ENCODE measurements around the gene ATG7.
"Not testable (repeated sequence)": the region's sequence is repeated elsewhere in the genome, so short reads cannot be mapped to it uniquely, and the experiment has no call there.

ATG7 gene

GRCh38 chr3:11465744-11466616 lies 193.8 kb downstream of the ATG7 start:
- DNase-seq (ENCODE audit: low read depth in 2 of 2), result no peak

GRCh38 chr3:11467875-11468274 lies 195.7 kb downstream of the ATG7 start:
- DNase-seq (ENCODE audit: low read depth in 2 of 2), result no peak

- DNase-seq (ENCODE audit: low read depth in 2 of 2), result no peak
These were observed 198.0 kb downstream of the ATG7 start for GRCh38 chr3:11470031-11470853.

GRCh38 chr3:11475324-11475723 lies 203.1 kb downstream of the ATG7 start:
- DNase-seq (ENCODE audit: low read depth in 2 of 2), result no peak

- DNase-seq (ENCODE audit: low read depth in 2 of 2), result no peak
These were observed 204.5 kb downstream of the ATG7 start for GRCh38 chr3:11476735-11477144.

DNA sequence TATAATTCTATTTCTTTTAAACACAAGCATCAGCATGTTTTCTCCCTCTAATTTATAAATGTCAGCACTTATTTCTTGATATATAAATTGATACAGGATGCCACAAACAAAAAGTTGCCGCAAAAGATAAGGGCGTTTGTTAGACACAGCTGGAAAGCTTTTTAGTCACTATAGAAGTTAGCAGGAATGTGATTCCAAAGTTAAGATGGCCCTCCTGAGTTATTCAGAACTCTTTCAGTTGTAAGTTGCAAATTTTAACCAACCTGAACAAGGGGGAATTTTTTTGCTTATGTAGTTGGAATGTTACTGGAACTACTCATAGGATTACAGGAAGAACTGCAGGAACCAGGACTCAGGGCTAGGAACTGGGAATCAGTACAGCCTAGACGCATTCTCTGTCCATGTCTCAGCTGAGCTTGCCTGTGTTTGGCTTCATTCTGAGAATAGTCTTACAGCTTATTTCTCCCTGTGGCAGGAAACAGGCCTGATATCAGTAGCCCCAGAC lies 205.3 kb downstream of the ATG7 start:
- DNase-seq (ENCODE audit: low read depth in 2 of 2), result no peak

DNA sequence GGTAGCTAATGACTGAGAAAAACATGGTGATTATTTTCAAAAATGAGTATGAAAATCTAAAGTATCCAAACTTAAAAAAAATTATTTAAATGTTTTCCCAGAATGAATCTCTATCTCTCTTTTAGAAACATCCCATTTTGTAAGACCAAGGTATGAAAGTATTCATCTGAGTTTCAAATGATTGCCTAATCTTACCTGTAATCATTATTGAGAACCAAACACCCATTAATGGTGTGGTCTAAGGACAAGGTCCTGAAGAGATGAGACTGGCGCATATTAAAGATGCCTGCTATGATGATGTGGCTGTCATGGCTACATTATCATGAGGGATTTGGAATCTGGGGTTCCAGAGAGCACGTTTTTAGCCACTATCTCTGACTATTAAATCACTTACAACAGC lies 206.0 kb downstream of the ATG7 start:
- no peak for DNase-seq (ENCODE audit: low read depth in 2 of 2)

DNA sequence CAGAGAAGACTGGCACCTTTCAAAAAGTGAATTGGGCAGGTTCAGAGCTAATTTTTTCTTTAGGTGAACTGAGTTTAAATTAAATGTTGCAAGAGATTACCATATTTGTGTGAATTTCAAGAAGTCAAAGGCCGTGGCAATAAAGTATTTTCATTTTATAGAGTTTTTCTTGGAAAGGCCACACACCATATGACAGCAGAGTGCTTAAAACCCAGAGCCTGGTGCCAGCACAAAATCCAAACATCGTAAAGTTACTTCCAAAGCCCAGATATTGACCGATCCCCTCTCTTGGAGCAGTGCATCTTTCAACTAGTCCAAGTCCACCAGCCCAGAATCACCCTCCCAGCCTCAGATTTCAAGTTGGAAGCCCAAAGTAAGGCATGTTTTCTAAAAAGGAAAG lies 207.0 kb downstream of the ATG7 start:
- DNase-seq (ENCODE audit: low read depth in 2 of 2), result no peak

GRCh38 chr3:11480663-11481298 lies 208.6 kb downstream of the ATG7 start:
- no peak for DNase-seq (ENCODE audit: low read depth in 2 of 2)

DNA sequence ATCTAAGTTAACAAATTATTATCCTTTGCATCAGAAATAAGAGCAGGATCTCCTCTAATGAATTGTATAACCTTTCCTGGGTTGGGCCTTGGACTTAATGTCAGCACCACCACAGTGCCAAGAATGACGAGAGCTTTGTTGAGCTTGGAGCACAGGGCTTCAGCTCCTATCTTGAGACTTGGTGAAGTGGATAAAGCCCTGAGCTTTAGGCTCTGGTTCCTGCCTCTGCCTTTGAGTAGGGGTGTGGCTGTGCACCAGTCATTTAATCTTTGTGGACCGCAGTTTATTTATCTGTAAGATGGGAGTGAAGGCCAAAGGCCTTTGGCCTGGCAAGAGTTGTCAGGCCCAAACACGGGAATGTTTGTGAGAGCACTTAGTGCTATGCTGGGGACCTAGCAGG lies 209.4 kb downstream of the ATG7 start:
- DNase-seq (ENCODE audit: low read depth in 2 of 2), result no peak

GRCh38 chr3:11482021-11482420 lies 209.8 kb downstream of the ATG7 start:
- DNase-seq (ENCODE audit: low read depth in 2 of 2), result no peak

DNA sequence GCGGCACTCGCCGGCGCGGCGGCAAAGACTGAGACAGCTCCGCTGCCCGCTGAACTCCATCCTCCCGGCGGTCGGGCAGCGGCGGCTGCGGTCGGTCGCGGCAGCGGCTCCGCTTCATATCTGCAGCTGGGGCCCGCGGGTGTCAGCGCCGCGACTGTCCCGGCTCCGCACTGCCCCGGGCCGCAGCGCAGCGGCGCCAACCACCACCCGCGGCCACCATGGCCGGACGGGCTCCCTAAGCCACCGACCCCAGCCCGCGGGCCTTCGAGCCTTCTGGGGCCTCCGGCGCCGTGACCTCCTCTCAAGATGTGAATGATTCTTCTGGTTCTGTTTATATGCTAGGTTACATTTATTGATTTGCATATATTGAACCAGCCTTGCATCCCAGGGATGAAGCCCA lies 216.2 kb downstream of the ATG7 start:
- DNase-seq (ENCODE audit: low read depth in 2 of 2), result not testable (repeated sequence)

DNA sequence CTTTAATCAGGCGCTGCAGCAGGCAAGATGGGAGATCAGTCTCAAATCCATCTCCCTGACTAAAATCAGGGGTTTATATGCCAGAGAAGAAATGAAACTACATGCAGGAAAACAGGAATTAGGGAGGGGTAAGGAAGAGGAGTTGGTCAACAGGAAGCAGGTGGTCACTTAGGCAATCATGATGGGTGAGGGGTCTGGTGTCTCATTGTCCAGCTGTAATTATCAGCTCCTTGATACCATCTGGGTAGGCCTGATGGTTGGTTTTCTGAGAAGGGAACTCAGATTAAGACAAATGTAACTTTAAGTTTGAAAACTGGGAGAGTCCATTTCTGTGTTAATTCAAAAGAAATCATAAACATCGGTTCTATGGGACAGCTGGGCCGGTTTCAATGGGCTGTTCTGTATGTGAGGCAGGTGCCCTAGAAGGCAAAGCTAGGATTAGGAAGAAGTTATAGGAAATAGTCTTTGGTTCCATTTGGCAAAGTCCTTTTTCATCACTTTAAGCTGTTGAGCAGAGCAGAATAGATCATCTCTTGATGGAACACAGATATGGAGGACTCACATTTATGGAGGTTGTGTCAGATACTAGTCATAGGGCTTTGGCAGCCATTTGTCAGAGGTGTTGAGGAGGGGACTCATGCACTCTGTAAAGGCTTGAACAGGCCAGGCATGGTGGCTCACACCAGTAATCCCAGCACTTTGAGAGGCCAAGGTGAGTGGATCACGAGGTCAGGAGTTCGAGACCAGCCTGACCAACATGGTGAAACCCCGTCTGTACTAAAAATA lies 222.1 kb downstream of the ATG7 start:
- no peak for DNase-seq (ENCODE audit: low read depth in 2 of 2)

DNA sequence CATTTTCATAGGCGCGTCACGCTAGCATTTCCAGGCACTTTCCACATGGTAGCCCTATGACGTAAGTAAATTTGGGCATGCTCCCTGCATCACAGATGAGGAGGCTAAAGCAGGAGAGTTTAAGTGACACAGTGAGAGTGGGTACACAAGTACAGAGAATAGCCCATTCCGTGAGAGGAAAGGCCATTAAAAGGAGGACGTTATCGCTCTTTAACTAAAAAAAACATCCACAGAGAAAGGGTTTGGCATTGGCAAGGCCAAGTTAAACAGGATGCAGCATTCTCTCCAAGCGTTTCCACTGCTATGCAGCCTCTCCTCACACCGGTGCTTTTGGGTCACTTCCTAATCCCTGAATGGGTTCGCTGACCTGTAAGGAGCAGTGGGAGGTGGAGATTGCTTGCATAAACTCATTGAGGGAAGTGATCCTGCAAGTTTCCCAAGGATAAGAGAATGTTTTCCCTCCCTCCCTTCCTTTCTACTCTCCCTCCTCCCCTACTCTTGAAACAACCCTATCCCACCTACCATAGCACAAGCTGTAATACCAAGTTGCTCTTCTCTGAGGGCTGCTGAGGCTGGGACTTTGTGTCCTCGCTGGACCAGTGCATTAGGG lies 223.9 kb downstream of the ATG7 start:
- no peak for DNase-seq (ENCODE audit: low read depth in 2 of 2)

- DNase-seq (ENCODE audit: low read depth in 2 of 2), result no peak
These were observed 226.0 kb downstream of the ATG7 start for GRCh38 chr3:11498177-11498576.

- no peak for DNase-seq (ENCODE audit: low read depth in 2 of 2)
These were observed 226.4 kb downstream of the ATG7 start for GRCh38 chr3:11498646-11499045.

DNA sequence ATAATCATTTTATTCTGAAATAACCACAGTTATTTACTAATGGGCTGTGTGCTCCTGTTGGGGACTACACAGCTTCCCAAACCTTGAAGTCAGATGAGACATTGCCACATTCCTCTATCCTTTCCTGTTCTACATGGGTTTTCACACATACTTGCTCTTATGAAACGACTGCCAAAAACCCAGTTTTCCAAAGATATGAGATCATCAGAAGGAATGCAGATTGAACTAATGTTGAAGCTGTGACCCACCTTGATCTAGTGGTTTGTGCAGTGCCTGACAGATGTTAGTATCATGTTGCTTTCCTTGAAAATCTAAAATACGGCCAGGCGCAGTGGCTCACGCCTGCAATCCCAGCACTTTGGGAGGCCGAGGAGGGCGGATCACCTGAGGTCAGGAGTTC lies 226.9 kb downstream of the ATG7 start:
- no peak for DNase-seq (ENCODE audit: low read depth in 2 of 2)

- not testable (repeated sequence) for DNase-seq (ENCODE audit: low read depth in 2 of 2)
These were observed 230.2 kb downstream of the ATG7 start for GRCh38 chr3:11502413-11502812.

GRCh38 chr3:11507719-11508118 lies 235.5 kb downstream of the ATG7 start:
- no peak for DNase-seq (ENCODE audit: low read depth in 2 of 2)

DNA sequence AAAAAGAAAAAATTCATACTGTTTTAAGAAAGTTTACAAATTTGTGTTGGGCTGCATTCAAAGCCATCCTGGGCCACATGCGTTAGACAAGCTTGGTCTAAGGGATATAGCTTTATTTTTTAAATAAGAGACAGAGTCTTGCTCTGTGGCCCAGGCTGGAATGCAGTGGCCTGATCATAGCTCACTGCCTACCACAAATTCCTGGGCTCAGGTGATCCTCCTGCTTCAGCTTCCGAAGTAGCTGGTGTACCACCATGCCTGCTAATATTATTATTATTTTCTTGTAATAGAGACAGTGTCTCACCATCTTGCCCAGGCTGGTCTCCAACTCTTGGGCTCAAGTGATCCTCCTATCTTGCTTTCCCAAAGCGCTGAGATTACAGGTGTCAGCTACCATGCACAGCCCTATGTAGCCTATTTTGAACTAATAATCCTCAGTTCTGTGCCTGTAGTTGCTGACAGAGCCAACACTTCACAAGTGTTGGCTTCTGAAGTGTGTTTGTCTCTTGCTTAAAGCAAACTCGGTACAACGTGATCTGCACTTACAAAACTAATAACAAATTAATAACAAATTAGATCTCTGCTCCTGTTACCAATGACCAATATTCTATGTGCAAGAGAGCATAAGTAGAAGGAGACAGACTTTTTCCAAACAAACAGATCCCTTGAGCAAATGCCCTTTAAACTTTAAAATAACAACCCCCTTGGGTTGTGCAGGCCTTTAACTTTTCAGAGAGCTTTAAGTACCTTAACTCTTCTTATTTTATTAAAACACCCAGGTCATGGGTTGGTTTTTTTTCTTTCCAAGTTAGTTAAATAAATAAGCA lies 236.4 kb downstream of the ATG7 start:
- no peak for DNase-seq (ENCODE audit: low read depth in 2 of 2)

Measured in stimulated activated CD8-positive, alpha-beta memory T cell treated with anti-CD3 and anti-CD28 coated beads, Interleukin-2, amount 100 ng/mL, for 48 hours (primary cell).